ENCODE measurements around the gene H2AZ1. TPM values are rescaled to one million over a fixed set of nuclear protein-coding genes. Genes with fewer than 3 reads are reported as not detected.

H2AZ1 gene
- total and polyA plus RNA-seq, 2 donors (not counting 1 experiment from before 2014, with no cell fraction given) = 95.9 to 105 TPM

DNA sequence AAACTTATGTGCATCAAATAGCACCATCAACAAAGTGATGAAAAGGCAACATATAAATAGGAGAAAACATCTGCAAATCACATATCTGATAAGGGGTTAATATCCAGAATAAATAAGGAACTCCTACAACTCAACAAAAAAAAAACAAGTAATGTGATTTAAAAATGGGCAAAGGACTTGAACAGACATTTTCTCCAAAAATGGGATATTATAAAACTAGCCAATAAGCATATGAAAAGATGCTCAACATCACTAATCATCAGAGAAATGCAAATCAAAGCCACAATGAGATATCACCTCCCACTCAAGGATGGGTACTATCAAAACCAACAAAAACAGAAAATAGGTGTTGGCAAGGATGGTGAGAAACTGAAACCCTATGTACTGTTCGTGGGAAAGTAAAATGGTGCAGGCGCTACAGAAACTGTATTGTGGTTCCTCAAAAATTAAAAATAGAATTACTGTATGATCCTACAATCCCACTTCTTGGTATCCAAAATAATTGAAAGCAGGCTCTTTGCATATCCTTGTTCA is 6.1 kb downstream of the H2AZ1 start:
- Histone ChIP-seq H3K9ac (ENCODE audit: low read length) (no peak overlapping the region), H3K36me3 (replicated peaks in 1 of 2; ENCODE audit: control extremely low read depth in 1 of 2, control insufficient read depth in 1 of 2, extremely low read depth in 1 of 2, insufficient read depth in 2 of 2, low read length in 1 of 2) (peaks cover 0 to 6% of the 10 kb centered on the region in 2 experiments), H3K4me1 (ENCODE audit: control insufficient read depth in 2 of 2, insufficient read depth in 2 of 2, low read length in 2 of 2) (peaks cover 36 to 42% of the 10 kb centered on the region in 2 donors), H3K4me2 (replicated peaks; ENCODE audit: low read depth, low read length, poor library complexity, severe bottlenecking) (peak overlapping the region; percentile 33), H3K4me3 (ENCODE audit: control extremely low read depth in 1 of 5, extremely low read depth in 1 of 5, insufficient read depth in 1 of 5, low read depth in 2 of 5, low read length in 4 of 5) (no peak overlapping the region), H2AFZ (ENCODE audit: insufficient read depth, low read depth, low read length, poor library complexity, severe bottlenecking) (no peak overlapping the region), H4K20me1 (ENCODE audit: control insufficient read depth, insufficient read depth, low read length, poor library complexity, severe bottlenecking) (peaks cover 26% of the 10 kb centered on the region), H3K27me3 (replicated peaks in 1 of 4; ENCODE audit: control extremely low read depth in 1 of 4, control insufficient read depth in 3 of 4, insufficient read depth in 4 of 4, low read length in 3 of 4) (no peaks in the 10 kb centered on the region), H3K27ac (ENCODE audit: low read length in 2 of 2) (peak overlapping the region in 1 of 2 donors; percentile 27), H3K79me2 (ENCODE audit: control insufficient read depth, insufficient read depth, low read length) (peaks cover 73% of the 10 kb centered on the region), H3K9me3 (ENCODE audit: control extremely low read depth in 1 of 3, control insufficient read depth in 2 of 3, insufficient read depth in 1 of 3, low read length in 2 of 3) (no peaks in the 10 kb centered on the region)
- no peak for ATAC-seq (ENCODE audit: low read depth)
- Mint-ChIP-seq H3K27me3 (no peaks in the 10 kb centered on the region), H3K4me3 (peak overlapping the region; percentile 53), H3K9me3 (ENCODE audit: insufficient read depth) (no peaks in the 10 kb centered on the region), H3K27ac (peak overlapping the region; percentile 15), H3K4me1 (peaks cover 57% of the 10 kb centered on the region)
- ChIA-PET POLR2A (interaction anchor here (0.6 kb wide), 1 partner anchor 69 kb away, joined by 3 read pairs; no protein-coding TSS in a partner anchor), CTCF (interaction anchor here (1.5 kb wide), 1 partner anchor 127 kb away, joined by 3 read pairs; the partner anchor contains the start of gene DAPP1)
- TF ChIP-seq, protein P1, sequence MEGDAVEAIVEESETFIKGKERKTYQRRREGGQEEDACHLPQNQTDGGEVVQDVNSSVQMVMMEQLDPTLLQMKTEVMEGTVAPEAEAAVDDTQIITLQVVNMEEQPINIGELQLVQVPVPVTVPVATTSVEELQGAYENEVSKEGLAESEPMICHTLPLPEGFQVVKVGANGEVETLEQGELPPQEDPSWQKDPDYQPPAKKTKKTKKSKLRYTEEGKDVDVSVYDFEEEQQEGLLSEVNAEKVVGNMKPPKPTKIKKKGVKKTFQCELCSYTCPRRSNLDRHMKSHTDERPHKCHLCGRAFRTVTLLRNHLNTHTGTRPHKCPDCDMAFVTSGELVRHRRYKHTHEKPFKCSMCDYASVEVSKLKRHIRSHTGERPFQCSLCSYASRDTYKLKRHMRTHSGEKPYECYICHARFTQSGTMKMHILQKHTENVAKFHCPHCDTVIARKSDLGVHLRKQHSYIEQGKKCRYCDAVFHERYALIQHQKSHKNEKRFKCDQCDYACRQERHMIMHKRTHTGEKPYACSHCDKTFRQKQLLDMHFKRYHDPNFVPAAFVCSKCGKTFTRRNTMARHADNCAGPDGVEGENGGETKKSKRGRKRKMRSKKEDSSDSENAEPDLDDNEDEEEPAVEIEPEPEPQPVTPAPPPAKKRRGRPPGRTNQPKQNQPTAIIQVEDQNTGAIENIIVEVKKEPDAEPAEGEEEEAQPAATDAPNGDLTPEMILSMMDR (IDR thresholded peaks at IDR 0.05) = no peak
- TF ChIP-seq EZH2 (IDR thresholded peaks at IDR 0.05; ENCODE audit: borderline replicate concordance, insufficient read depth, low read depth, low read length, poor library complexity, severe bottlenecking) = no peak
- intact Hi-C loops (cut with micrococcal nuclease) = loop anchor here (10.0 kb wide), 1 partner anchor 1289 kb away; the partner anchor contains the start of gene TSPAN5
- WGBS (ENCODE audit: insufficient coverage) = no CpG with 5 or more reads among the region's 2 CpGs
- DNase-seq = peak; percentile 9

DNA sequence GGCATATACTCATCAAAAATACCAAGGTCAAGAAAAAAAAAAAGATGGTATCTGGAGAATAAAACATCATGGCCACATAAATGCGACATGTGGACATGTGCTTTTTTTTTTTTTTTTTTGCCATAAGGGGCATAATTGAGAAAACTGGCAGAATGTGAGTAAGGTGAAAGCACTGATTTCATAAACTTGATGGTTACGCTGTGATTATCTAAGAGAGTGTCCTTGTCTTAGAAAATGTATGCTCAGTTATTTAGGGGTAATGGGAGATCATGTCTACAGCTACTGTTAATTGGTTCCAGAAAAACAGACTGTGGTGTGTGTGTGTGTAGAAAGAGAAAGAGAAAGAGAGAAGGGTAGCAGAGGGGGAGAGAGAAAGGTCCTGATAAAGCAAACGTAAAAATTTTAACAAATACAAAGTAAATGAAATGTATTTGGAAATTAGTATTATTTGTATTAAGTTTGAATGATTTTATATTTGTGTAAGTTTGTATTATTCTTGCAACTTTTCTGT is 11.8 kb downstream of the H2AZ1 start:
- no peak overlapping the region for H3K27ac ChIP-seq (ENCODE audit: low read length in 2 of 2)
- WGBS (ENCODE audit: insufficient coverage) = 100% methylated on average over 1 of the region's 3 CpGs
- intact Hi-C loops (cut with micrococcal nuclease) = no loop called here
- H3K9ac ChIP-seq (ENCODE audit: low read length) = no peak overlapping the region
- ChIA-PET POLR2A (interaction anchor here (0.9 kb wide), 1 partner anchor 43 kb away, joined by 3 read pairs; no protein-coding TSS in a partner anchor), CTCF (interaction anchor here (0.6 kb wide), 1 partner anchor 487 kb away, joined by 3 read pairs; no protein-coding TSS in a partner anchor)
- H2AFZ ChIP-seq (ENCODE audit: insufficient read depth, low read depth, low read length, poor library complexity, severe bottlenecking) = no peak overlapping the region
- peaks cover 23% of the 10 kb centered on the region for H4K20me1 ChIP-seq (ENCODE audit: control insufficient read depth, insufficient read depth, low read length, poor library complexity, severe bottlenecking)
- Mint-ChIP-seq H3K27ac (no peak overlapping the region), H3K4me1 (peaks cover 25% of the 10 kb centered on the region), H3K4me3 (no peak overlapping the region), H3K9me3 (ENCODE audit: insufficient read depth) (peaks cover 2% of the 10 kb centered on the region), H3K27me3 (no peaks in the 10 kb centered on the region)
- H3K4me2 ChIP-seq (replicated peaks; ENCODE audit: low read depth, low read length, poor library complexity, severe bottlenecking) = no peak overlapping the region
- H3K36me3 ChIP-seq (replicated peaks in 1 of 2; ENCODE audit: control extremely low read depth in 1 of 2, control insufficient read depth in 1 of 2, extremely low read depth in 1 of 2, insufficient read depth in 2 of 2, low read length in 1 of 2) = peaks cover 12% of the 10 kb centered on the region in 2 experiments
- H3K27me3 ChIP-seq (replicated peaks in 1 of 4; ENCODE audit: control extremely low read depth in 1 of 4, control insufficient read depth in 3 of 4, insufficient read depth in 4 of 4, low read length in 3 of 4) = no peaks in the 10 kb centered on the region
- DNase-seq = no peak
- ATAC-seq (ENCODE audit: low read depth) = no peak
- peaks cover 98% of the 10 kb centered on the region for H3K79me2 ChIP-seq (ENCODE audit: control insufficient read depth, insufficient read depth, low read length)
- peaks cover 4 to 11% (median 9%) of the 10 kb centered on the region in 3 donors for H3K9me3 ChIP-seq (ENCODE audit: control extremely low read depth in 1 of 3, control insufficient read depth in 2 of 3, insufficient read depth in 1 of 3, low read length in 2 of 3)
- TF ChIP-seq EZH2 (IDR thresholded peaks at IDR 0.05; ENCODE audit: borderline replicate concordance, insufficient read depth, low read depth, low read length, poor library complexity, severe bottlenecking) = no peak
- TF ChIP-seq, protein P1 (IDR thresholded peaks at IDR 0.05) = no peak
- peaks cover 0 to 4% of the 10 kb centered on the region in 2 donors for H3K4me1 ChIP-seq (ENCODE audit: control insufficient read depth in 2 of 2, insufficient read depth in 2 of 2, low read length in 2 of 2)
- no peak overlapping the region for H3K4me3 ChIP-seq (ENCODE audit: control extremely low read depth in 1 of 5, extremely low read depth in 1 of 5, insufficient read depth in 1 of 5, low read depth in 2 of 5, low read length in 4 of 5)

Measured in B cell (primary cell).